ENCODE results near the gene NAE1. TPM values are rescaled to one million over a fixed set of nuclear protein-coding genes. Genes with fewer than 3 reads are reported as not detected.

NAE1 gene
- total RNA-seq, 1 donor from 2014 or later, result 41.8 TPM

- Histone ChIP-seq H3K4me1 (no peaks in the 10 kb centered on the region), H3K27ac (no peak overlapping the region), H3K36me3 (no peaks in the 10 kb centered on the region), H3K27me3 (no peaks in the 10 kb centered on the region), H3K9me3 (no peaks in the 10 kb centered on the region), H3K4me3 (no peak overlapping the region)
- no peak for ATAC-seq
- intact Hi-C loops (cut with DNase I), result no loop called here
- TF ChIP-seq, protein P1, sequence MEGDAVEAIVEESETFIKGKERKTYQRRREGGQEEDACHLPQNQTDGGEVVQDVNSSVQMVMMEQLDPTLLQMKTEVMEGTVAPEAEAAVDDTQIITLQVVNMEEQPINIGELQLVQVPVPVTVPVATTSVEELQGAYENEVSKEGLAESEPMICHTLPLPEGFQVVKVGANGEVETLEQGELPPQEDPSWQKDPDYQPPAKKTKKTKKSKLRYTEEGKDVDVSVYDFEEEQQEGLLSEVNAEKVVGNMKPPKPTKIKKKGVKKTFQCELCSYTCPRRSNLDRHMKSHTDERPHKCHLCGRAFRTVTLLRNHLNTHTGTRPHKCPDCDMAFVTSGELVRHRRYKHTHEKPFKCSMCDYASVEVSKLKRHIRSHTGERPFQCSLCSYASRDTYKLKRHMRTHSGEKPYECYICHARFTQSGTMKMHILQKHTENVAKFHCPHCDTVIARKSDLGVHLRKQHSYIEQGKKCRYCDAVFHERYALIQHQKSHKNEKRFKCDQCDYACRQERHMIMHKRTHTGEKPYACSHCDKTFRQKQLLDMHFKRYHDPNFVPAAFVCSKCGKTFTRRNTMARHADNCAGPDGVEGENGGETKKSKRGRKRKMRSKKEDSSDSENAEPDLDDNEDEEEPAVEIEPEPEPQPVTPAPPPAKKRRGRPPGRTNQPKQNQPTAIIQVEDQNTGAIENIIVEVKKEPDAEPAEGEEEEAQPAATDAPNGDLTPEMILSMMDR (IDR thresholded peaks at IDR 0.05), result no peak
- no peak for DNase-seq
Measured at GRCh38 chr16:66776457-66776856, 54.3 kb downstream of the NAE1 start.

DNA sequence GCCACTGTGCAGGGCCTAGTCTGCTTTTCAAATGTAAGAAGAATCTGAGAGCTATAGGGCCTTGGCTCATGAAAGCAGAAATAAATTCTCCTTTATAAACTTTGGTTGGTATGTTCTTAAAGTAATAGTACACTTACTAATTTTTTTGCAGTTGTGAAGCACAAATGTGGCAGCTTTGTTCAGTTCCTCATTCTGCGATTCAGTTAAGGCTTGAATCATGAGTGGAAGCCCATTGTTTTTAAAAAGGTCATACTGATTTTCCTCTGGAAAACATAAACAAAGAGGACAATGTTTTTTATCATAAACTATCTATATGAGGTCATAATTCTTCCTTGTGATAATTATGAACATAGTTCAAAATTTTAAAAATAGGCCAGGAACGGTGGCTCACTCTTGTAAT, 55.8 kb downstream of the NAE1 start:
- no peak overlapping the region for H3K27ac ChIP-seq
- no peaks in the 10 kb centered on the region for H3K36me3 ChIP-seq
- no peak for DNase-seq
- TF ChIP-seq, protein P1 (IDR thresholded peaks at IDR 0.05), result no peak
- ATAC-seq, result no peak
- no peaks in the 10 kb centered on the region for H3K9me3 ChIP-seq
- H3K4me1 ChIP-seq, result no peaks in the 10 kb centered on the region
- H3K4me3 ChIP-seq, result no peak overlapping the region
- intact Hi-C loops (cut with DNase I), result no loop called here
- H3K27me3 ChIP-seq, result no peaks in the 10 kb centered on the region

GRCh38 chr16:66758086-66758485, 72.7 kb downstream of the NAE1 start:
- intact Hi-C loops (cut with DNase I), result no loop called here
- TF ChIP-seq, protein P1 (IDR thresholded peaks at IDR 0.05), result no peak
- DNase-seq (no peak), ATAC-seq (no peak)
- H3K36me3 ChIP-seq, result no peaks in the 10 kb centered on the region
- H3K4me1 ChIP-seq, result peaks cover under 1% of the 10 kb centered on the region
- H3K9me3 ChIP-seq, result no peaks in the 10 kb centered on the region
- no peaks in the 10 kb centered on the region for H3K27me3 ChIP-seq
- H3K4me3 ChIP-seq, result no peak overlapping the region
- no peak overlapping the region for H3K27ac ChIP-seq

- H3K4me1 ChIP-seq, result peaks cover 19% of the 10 kb centered on the region
- intact Hi-C loops (cut with DNase I), result no loop called here
Measured at GRCh38 chr16:66754819-66755218, 76.0 kb downstream of the NAE1 start.

GRCh38 chr16:66754211-66754610, 76.6 kb downstream of the NAE1 start:
- no peak overlapping the region for H3K4me3 ChIP-seq
- H3K27ac ChIP-seq, result no peak overlapping the region
- ATAC-seq (no peak), DNase-seq (no peak)
- no peaks in the 10 kb centered on the region for H3K27me3 ChIP-seq
- TF ChIP-seq, protein P1 (IDR thresholded peaks at IDR 0.05), result no peak
- peaks cover 2% of the 10 kb centered on the region for H3K36me3 ChIP-seq
- intact Hi-C loops (cut with DNase I), result no loop called here
- H3K9me3 ChIP-seq, result no peaks in the 10 kb centered on the region
- peaks cover 24% of the 10 kb centered on the region for H3K4me1 ChIP-seq

More at GRCh38 chr16:66754819-66755218, 76.0 kb downstream of the NAE1 start:
- TF ChIP-seq, protein P1 (IDR thresholded peaks at IDR 0.05), result no peak
- H3K9me3 ChIP-seq, result no peaks in the 10 kb centered on the region
- no peak overlapping the region for H3K4me3 ChIP-seq
- no peak overlapping the region for H3K27ac ChIP-seq
- no peak for ATAC-seq
- H3K36me3 ChIP-seq, result no peaks in the 10 kb centered on the region
- DNase-seq, result no peak
- no peaks in the 10 kb centered on the region for H3K27me3 ChIP-seq

DNA sequence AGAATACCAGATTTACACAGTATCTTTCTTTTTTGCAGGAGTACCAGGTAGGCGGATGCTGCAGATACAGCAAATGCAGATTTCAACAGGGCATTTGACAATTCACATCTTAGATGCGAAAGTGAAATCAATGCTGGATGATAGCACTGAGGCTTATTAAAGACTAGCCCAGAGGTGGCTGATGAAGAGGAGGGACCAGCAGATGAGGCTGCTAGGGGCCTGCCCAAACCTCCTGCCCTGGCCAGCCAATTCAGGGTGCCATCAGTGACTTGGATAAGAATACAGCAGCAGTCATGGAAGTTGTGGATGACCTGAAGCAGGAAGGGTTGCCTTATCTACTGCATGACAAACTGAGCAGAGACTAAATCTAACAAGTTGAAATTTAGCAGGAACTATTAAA, 77.8 kb downstream of the NAE1 start:
- peaks cover 14% of the 10 kb centered on the region for H3K36me3 ChIP-seq
- no peaks in the 10 kb centered on the region for H3K27me3 ChIP-seq
- TF ChIP-seq, protein P1 (IDR thresholded peaks at IDR 0.05), result no peak
- peak overlapping the region; percentile 92 for H3K27ac ChIP-seq
- no peaks in the 10 kb centered on the region for H3K9me3 ChIP-seq
- DNase-seq (no peak), ATAC-seq (no peak)
- intact Hi-C loops (cut with DNase I), result no loop called here
- no peak overlapping the region for H3K4me3 ChIP-seq
- H3K4me1 ChIP-seq, result peaks cover 24% of the 10 kb centered on the region
